AG10803 (cell line): ENCODE data around the gene REV1.

ENCODE experiments used
- DNase-seq: peaks from one replicate; pipeline ENCODE4 v3.0.0; 2010; ENCODE audit warnings: low read depth
- H3K4me3 ChIP-seq: 2 replicates; pipeline ENCODE4 v1.5.1; 2011; ENCODE audit warnings: mild to moderate bottlenecking, low read length, control low read depth
- CTCF ChIP-seq: conservative IDR thresholded peaks from 2 replicates; pipeline ENCODE4 v1.5.1; 2011; ENCODE audit warnings: mild to moderate bottlenecking, low read length, control low read depth, inconsistent platforms

REV1 gene

GRCh38 chr2:99485411-99485810 is 4.4 kb downstream of the REV1 start:
- no peak for DNase-seq
- H3K4me3 ChIP-seq: no peak overlapping the region
- no peak for TF ChIP-seq CTCF

DNA sequence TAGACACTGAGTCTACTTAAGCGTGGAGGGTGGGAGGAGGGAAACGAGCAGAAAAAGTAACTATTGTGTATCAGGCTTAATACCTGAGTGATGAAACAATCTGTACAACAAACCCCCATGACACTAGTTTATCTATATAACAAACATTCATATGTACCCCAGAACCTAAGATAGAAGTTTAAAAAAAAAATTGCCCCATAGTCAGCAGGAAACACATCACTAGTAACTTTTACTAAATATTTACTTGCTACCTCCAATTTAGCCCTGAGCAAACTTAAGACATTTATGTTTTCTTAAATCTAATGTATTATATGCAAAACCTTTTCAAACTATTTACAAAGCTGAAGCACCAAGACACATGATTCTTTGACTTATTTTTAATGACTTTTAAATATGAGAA is 5.6 kb downstream of the REV1 start:
- no peak for DNase-seq
- no peak overlapping the region for H3K4me3 ChIP-seq
- no peak for TF ChIP-seq CTCF

DNA sequence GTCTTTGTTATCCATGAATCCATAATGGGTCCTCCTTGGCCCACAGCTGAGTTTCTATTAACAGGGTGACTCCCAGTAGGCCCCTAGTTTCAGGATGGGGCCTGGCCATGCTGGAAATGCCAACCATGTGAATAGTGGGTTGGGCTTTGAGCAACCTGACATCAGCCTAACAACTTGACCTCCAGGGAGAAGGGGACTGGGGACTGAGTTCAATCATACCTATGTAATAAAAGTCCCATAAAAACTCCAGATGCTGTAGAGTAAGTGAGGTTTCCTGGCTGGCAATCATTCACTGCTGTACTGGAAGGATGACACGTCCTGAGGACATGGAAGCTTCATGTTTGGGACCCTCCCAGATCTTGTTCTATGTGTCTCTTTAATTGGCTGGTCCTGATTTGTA is 7.9 kb downstream of the REV1 start:
- H3K4me3 ChIP-seq: no peak overlapping the region
- no peak for TF ChIP-seq CTCF
- DNase-seq: peak; percentile 12

DNA sequence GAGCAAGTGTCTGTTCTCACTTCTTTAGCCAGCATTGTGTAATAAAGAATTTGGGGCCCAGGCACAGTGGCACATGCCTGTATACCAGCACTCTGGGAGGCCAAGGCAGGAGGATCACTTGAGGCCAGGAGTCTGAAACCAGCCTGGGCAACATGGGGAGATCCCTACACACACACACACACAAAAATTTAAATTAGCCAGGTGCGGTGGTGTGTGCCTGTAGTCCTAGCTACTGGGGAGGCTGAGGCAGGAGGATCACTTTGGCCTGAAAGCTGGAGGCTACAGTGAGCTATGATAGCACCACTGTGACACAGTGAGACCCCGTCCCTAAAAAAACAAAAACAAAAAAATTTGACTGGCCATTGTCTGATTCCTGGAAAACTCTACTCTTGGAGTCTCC is 8.3 kb downstream of the REV1 start:
- no peak overlapping the region for H3K4me3 ChIP-seq
- DNase-seq: no peak
- no peak for TF ChIP-seq CTCF

- DNase-seq: no peak
- H3K4me3 ChIP-seq: no peak overlapping the region
- TF ChIP-seq CTCF: no peak
Observed at GRCh38 chr2:99480390-99480789, 9.4 kb downstream of the REV1 start.

GRCh38 chr2:99478632-99479031 is 11.2 kb downstream of the REV1 start:
- no peak for DNase-seq
- no peak for TF ChIP-seq CTCF
- H3K4me3 ChIP-seq: no peak overlapping the region

GRCh38 chr2:99477054-99477453 is 12.8 kb downstream of the REV1 start:
- H3K4me3 ChIP-seq: no peak overlapping the region
- no peak for TF ChIP-seq CTCF
- no peak for DNase-seq
